Breast epithelium (tissue), 4 donors: ENCODE measurements around the gene CHST15. TPM values are rescaled to one million over a fixed set of nuclear protein-coding genes. Genes with fewer than 3 reads are reported as not detected.

Experiments used
- DNase-seq, 2 donors: peaks; one replicate each; pipeline ENCODE4 v3.0.0-alpha.2; 2019; ENCODE audit warnings: low spot score in 2 of 2
- H3K27ac ChIP-seq, 2 donors: fragments of 200-600 bp; sonication (generic) in 1 of 2; one replicate each; pipeline ENCODE4 v1.5.1; 2016 to 2019; ENCODE audit warnings: mild to moderate bottlenecking in 1 of 2
- H3K27me3 ChIP-seq, 2 donors: fragments of 200-600 bp; sonication (generic) in 1 of 2; one replicate each; pipeline versions ENCODE4 v1.5.1 to v1.6.0; 2017 to 2019; ENCODE audit warnings: control low read depth in 1 of 2, mild to moderate bottlenecking in 1 of 2
- H3K36me3 ChIP-seq: fragments of 200-600 bp; one replicate; pipeline ENCODE4 v1.5.1; 2019
- H3K4me1 ChIP-seq, 2 donors: fragments of 200-600 bp; sonication (generic); one replicate each; pipeline ENCODE4 v1.5.1; 2016 to 2019; ENCODE audit warnings: control low read depth in 1 of 2
- H3K4me3 ChIP-seq, 3 donors: fragments of 200-600 bp; sonication (generic); 1 replicate in 2 of 3; 2 replicates in 1 of 3; pipeline ENCODE4 v1.5.1; 2016 to 2019; ENCODE audit warnings: mild to moderate bottlenecking in 3 of 3, moderate library complexity in 2 of 3
- H3K9me3 ChIP-seq, 2 donors: fragments of 200-600 bp; sonication (generic) in 1 of 2; one replicate each; pipeline ENCODE4 v1.5.1; 2016 to 2019; ENCODE audit warnings: control low read depth in 1 of 2
- POLR2A ChIP-seq: fragments of 450-650 bp; IDR thresholded peaks from one replicate; pipeline ENCODE4 v1.6.1; 2016; ENCODE audit warnings: antibody characterized with exemption, mild to moderate bottlenecking, moderate library complexity
- POLR2AphosphoS5 ChIP-seq, 3 donors: sonication (generic); formaldehyde crosslinking; IDR thresholded peaks; one replicate each; pipeline ENCODE4 v1.6.1; 2017; ENCODE audit warnings: antibody characterized with exemption in 3 of 3
- intact Hi-C: fragments of 100-400 bp; cut with DNase I; formaldehyde crosslinking; loops from one replicate; pipeline ENCODE4 v1.15.1; 2023; ENCODE audit warnings: low total_unique reads
- total RNA-seq, 3 donors: library from RNA; depleted of rRNA; stranded (reverse); fragments of >200 nt; gene quantifications; one replicate each; pipeline ENCODE4 v1.1.0, GENCODE V29; 2016
- TF ChIP-seq, protein P1 (sequence below), 3 donors: fragments of 450-650 bp; IDR thresholded peaks; one replicate each; pipeline ENCODE4 v1.5.1; 2016 to 2017; ENCODE audit warnings: antibody characterized with exemption in 3 of 3, mild to moderate bottlenecking in 3 of 3, moderate library complexity in 3 of 3

CHST15 gene
- total RNA-seq, 3 donors from 2014 or later: 19.0 to 57.8 (median 56.4) TPM

DNA sequence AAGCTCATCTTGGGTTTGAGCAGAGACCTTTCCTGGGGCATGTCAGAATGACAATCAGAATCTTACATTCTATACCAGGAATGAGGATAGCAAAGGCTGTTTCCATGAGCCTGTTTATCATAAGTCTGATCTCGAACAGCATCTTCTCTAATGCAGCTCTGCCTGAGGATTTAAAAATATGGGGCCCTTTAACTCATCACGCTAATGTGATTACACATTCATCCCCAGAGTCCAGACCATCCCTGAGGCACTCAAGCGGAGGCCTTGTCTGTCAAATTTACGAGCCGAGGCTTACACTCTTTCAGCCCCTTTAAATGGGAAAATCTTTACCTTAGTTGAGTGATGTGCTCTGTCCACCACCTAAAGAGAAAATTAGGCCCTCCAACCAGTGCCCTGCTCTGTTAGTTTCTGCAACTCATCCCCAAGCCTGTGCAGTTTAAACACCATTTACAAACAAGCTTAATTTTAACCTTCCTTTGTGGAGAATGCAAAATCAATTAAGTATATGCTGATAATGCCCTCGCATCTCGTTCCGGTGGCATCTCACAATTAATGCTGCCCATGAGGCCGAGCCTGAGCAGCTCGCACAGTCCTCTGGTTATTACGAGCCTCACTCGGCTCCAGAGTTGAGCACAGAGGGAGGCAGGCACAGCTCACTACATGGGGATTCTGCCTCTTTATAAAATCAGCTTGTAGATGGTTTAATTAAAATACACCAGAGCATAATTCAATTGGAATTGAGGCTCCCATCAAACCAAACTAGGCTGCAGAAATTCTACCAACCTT lies 16.0 kb downstream of the CHST15 start:
- Histone ChIP-seq H3K4me3 (no peak overlapping the region), H3K9me3 (no peaks in the 10 kb centered on the region), H3K36me3 (no peaks in the 10 kb centered on the region), H3K27ac (peak overlapping the region in 1 of 2 donors; percentile 9), H3K27me3 (no peaks in the 10 kb centered on the region), H3K4me1 (peaks cover 0 to 7% of the 10 kb centered on the region in 2 donors)
- intact Hi-C loops: no loop called here
- DNase-seq: no peak
- TF ChIP-seq POLR2A: no peak
- TF ChIP-seq, protein P1, sequence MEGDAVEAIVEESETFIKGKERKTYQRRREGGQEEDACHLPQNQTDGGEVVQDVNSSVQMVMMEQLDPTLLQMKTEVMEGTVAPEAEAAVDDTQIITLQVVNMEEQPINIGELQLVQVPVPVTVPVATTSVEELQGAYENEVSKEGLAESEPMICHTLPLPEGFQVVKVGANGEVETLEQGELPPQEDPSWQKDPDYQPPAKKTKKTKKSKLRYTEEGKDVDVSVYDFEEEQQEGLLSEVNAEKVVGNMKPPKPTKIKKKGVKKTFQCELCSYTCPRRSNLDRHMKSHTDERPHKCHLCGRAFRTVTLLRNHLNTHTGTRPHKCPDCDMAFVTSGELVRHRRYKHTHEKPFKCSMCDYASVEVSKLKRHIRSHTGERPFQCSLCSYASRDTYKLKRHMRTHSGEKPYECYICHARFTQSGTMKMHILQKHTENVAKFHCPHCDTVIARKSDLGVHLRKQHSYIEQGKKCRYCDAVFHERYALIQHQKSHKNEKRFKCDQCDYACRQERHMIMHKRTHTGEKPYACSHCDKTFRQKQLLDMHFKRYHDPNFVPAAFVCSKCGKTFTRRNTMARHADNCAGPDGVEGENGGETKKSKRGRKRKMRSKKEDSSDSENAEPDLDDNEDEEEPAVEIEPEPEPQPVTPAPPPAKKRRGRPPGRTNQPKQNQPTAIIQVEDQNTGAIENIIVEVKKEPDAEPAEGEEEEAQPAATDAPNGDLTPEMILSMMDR (IDR thresholded peaks at IDR 0.05): no peak
- no peak for TF ChIP-seq POLR2AphosphoS5 (IDR thresholded peaks at IDR 0.05)

DNA sequence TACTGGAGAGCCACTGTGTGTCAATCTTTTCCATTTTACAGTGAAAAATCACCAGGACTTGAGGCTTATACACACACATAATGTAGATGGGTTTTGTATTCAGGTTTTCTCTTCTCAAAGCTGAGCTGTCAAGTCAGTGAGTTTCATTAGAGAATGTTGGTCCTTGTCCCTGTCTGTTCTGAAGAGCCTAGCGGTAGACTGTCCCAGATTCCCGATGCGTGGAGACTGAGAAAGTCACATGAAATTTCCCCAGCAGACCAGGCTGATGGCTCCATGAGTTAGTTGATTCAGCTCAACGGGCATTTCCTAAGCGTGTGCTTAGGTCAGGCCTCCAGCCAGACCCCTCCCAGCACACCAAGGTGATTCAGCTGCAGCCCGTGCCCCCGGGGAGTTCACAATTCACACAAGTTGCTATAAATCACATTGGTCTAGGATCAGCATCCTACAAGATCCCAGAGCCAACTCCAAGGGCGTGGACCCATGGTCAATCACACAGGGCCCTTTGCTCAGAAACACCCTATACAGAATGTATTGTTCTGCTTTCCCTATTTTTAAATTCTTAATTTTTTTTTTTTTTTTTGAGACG lies 17.2 kb downstream of the CHST15 start:
- Histone ChIP-seq H3K27me3 (no peaks in the 10 kb centered on the region), H3K27ac (peak overlapping the region; percentile 55 to 66), H3K4me1 (peaks cover 0 to 7% of the 10 kb centered on the region in 2 donors), H3K4me3 (no peak overlapping the region), H3K36me3 (no peaks in the 10 kb centered on the region), H3K9me3 (no peaks in the 10 kb centered on the region)
- intact Hi-C loops: no loop called here
- DNase-seq: no peak
- TF ChIP-seq, protein P1 (IDR thresholded peaks at IDR 0.05): no peak
- TF ChIP-seq POLR2AphosphoS5 (IDR thresholded peaks at IDR 0.05) (no peak), POLR2A (no peak)

DNA sequence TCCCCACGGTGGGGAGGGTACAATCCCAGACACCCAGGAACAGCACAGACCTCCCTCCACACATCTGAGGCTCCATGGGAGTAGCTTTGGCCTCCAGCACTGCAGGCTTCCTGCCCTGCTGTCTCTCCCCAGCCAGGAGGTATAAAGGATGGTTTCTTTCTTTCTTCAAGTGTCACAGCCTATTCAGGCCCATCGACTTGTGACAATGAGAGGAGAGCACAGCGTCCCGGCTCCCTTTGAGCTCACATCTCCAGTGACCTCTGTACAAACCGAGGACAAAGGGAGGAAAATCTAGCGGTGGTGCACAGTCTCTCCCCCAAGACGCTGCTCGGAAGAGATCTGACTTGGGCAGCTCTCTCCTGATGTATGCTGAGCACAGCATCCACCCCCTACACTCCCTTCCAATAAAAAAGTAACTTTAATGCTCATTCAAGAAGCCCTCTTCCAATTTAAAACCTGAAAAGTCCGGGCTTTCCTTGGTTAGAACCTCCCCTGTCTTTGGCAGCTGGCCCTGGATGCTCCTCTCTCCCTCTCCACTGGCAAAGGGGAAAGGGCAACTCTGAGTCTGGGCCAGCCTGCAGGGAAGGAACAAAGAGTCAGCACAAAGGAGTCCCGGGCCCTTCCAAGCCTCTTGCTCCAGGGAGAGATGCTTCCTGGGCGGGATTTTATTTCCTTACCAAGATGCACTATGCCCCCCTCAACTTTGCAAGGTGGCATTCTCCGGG lies 18.0 kb downstream of the CHST15 start:
- Histone ChIP-seq H3K36me3 (no peaks in the 10 kb centered on the region), H3K9me3 (no peaks in the 10 kb centered on the region), H3K27ac (peak overlapping the region; percentile 55 to 66), H3K4me1 (peaks cover 0 to 7% of the 10 kb centered on the region in 2 donors), H3K4me3 (peak overlapping the region in 1 of 3 donors; percentile 10), H3K27me3 (no peaks in the 10 kb centered on the region)
- TF ChIP-seq POLR2A: no peak
- intact Hi-C loops: no loop called here
- no peak for DNase-seq

DNA sequence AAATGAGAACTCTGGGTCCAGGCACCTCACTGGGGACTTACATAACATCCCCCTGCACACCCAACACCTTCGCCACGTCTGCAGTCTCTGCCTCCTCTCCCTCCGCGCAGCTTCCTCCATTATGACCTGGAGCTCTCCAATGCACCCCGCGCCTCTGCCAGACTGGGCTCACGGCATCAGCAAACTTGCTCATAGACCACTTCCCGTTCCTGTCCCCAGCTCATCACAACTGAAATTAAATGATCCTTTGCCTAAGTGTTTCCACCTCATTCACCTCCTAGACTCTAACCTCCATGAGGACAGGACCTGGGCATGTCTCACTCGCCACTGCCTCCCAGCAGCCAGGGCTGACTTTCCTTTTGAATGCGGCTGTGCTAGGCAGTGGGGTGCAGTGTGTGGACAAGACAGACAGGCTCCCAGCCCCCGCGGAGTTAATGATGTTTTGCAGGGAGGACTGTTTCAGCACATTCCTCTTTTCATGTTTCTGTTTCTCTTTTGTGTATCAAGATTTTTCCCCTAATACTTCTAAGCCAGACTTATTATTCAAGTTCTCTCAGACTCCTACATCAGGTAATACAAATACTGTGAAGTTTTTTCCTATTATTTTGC lies 18.8 kb downstream of the CHST15 start:
- peak overlapping the region in 1 of 2 donors; percentile 55 for H3K27ac ChIP-seq
- H3K4me3 ChIP-seq: no peak overlapping the region
- TF ChIP-seq POLR2AphosphoS5 (IDR thresholded peaks at IDR 0.05) (no peak), POLR2A (no peak)
- TF ChIP-seq, protein P1 (IDR thresholded peaks at IDR 0.05): no peak
- intact Hi-C loops: no loop called here
- H3K27me3 ChIP-seq: no peaks in the 10 kb centered on the region
- no peak for DNase-seq
- peaks cover 0 to 7% of the 10 kb centered on the region in 2 donors for H3K4me1 ChIP-seq
- H3K36me3 ChIP-seq: no peaks in the 10 kb centered on the region
- no peaks in the 10 kb centered on the region for H3K9me3 ChIP-seq

DNA sequence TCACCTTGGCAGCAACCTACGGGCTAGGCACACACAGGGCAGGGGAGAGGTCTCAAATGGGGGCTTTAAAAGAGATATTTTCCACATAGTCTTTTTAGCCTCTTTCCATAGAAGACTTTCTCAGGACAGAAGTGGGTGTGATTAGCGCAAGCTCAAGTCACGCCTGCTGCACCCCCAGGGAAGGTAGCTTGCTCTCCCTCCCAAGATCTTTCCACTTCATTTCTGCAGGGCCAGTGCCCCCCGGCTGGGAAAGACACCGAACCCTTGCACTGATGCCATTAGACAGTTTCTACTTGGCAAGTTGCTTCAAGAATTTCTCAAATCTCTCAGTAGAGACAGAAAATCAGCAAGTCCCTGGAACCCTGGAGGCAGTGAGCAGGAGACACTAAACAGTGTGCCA lies 19.4 kb downstream of the CHST15 start:
- intact Hi-C loops: no loop called here
- peaks cover 0 to 7% of the 10 kb centered on the region in 2 donors for H3K4me1 ChIP-seq
- H3K4me3 ChIP-seq: no peak overlapping the region
- no peaks in the 10 kb centered on the region for H3K36me3 ChIP-seq
- no peaks in the 10 kb centered on the region for H3K9me3 ChIP-seq
- no peaks in the 10 kb centered on the region for H3K27me3 ChIP-seq
- H3K27ac ChIP-seq: no peak overlapping the region
- TF ChIP-seq, protein P1 (IDR thresholded peaks at IDR 0.05): no peak
- TF ChIP-seq POLR2AphosphoS5 (IDR thresholded peaks at IDR 0.05) (no peak), POLR2A (no peak)
- no peak for DNase-seq
